ENCODE data around the gene IKZF5. TPM values are rescaled to one million over a fixed set of nuclear protein-coding genes. Genes with fewer than 3 reads are reported as not detected.

IKZF5 gene, protein sequence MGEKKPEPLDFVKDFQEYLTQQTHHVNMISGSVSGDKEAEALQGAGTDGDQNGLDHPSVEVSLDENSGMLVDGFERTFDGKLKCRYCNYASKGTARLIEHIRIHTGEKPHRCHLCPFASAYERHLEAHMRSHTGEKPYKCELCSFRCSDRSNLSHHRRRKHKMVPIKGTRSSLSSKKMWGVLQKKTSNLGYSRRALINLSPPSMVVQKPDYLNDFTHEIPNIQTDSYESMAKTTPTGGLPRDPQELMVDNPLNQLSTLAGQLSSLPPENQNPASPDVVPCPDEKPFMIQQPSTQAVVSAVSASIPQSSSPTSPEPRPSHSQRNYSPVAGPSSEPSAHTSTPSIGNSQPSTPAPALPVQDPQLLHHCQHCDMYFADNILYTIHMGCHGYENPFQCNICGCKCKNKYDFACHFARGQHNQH
- total RNA-seq, result 10 to 100 TPM in 2 of 5 donors, 1 to 10 TPM in 3; 3.5 to 18.5 (median 9.8) TPM
- polyA plus RNA-seq, result 1 to 10 TPM; 5.4 to 8.4 (median 5.5) TPM
- long read RNA-seq, donor 1, full-length matches to known transcripts, result 3 of 3 reads
- long read RNA-seq, donor 1, partial matches to known transcripts, result 0 of 3 reads
- long read RNA-seq, donor 1, other reads (novel, unspliced or antisense), result 0 of 3 reads
- long read RNA-seq, donor 2, full-length matches to known transcripts, result 7 of 13 reads
- long read RNA-seq, donor 2, partial matches to known transcripts, result 6 of 13 reads
- long read RNA-seq, donor 2, other reads (novel, unspliced or antisense), result 0 of 13 reads
- long read RNA-seq, donor 3, result 0 reads
- long read RNA-seq, donor 4, full-length matches to known transcripts, result 1 of 1 reads
- long read RNA-seq, donor 4, partial matches to known transcripts, result 0 of 1 reads
- long read RNA-seq, donor 4, other reads (novel, unspliced or antisense), result 0 of 1 reads
- long read RNA-seq, donor 5, full-length matches to known transcripts, result 3 of 3 reads
- long read RNA-seq, donor 5, partial matches to known transcripts, result 0 of 3 reads
- long read RNA-seq, donor 5, other reads (novel, unspliced or antisense), result 0 of 3 reads
- long read RNA-seq, donor 6, full-length matches to known transcripts, result 7 of 7 reads
- long read RNA-seq, donor 6, partial matches to known transcripts, result 0 of 7 reads
- long read RNA-seq, donor 6, other reads (novel, unspliced or antisense), result 0 of 7 reads
- long read RNA-seq, donor 7, full-length matches to known transcripts, result 2 of 2 reads
- long read RNA-seq, donor 7, partial matches to known transcripts, result 0 of 2 reads
- long read RNA-seq, donor 7, other reads (novel, unspliced or antisense), result 0 of 2 reads
- long read RNA-seq, donor 8, full-length matches to known transcripts, result 6 of 6 reads
- long read RNA-seq, donor 8, partial matches to known transcripts, result 0 of 6 reads
- long read RNA-seq, donor 8, other reads (novel, unspliced or antisense), result 0 of 6 reads
- long read RNA-seq, donor 9, full-length matches to known transcripts, result 1 of 1 reads
- long read RNA-seq, donor 9, partial matches to known transcripts, result 0 of 1 reads
- long read RNA-seq, donor 9, other reads (novel, unspliced or antisense), result 0 of 1 reads
- long read RNA-seq, donor 10, full-length matches to known transcripts, result 1 of 1 reads
- long read RNA-seq, donor 10, partial matches to known transcripts, result 0 of 1 reads
- long read RNA-seq, donor 10, other reads (novel, unspliced or antisense), result 0 of 1 reads

DNA sequence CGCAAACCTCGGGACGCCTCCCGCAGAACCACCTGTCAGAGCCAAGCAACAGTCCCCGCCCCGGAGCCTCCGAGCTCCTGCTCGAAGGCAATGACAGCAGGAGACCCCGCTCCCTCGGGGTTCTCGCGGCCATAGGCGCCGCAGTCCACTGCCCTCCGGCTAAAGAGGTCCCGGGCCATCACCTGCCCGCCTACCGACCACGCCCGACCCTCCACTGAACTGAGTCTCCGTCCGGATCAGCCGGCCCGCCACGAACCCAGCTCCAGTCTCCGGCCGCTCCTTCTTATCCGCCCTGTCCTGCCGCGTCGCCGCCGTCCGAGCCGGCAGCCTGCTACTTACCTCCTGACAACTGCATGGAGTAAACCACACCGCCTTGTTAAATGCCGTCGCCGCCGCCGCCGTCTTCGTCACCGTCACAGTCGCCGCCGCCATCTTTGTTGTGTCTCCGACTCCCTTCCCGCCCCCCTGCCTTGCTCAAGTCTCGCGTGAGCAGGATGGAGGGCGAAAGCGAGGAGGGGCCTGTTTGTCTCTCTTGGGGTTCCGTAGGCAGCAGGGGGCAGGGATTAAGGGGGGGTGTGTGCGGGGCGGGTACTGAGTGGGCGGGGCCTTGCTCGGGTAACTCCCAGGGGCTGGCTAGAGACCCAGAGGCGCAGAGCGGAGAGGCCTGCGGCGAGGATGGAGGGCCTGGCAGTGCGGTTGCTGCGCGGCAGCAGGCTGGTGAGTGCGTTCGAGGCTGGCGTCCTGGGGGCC, at the start of gene IKZF5, which contains the start of gene ACADSB:
IKZF5 (minus strand) TSS at position 441 of the 750 bp plus-strand sequence. CDS start 10,170 bp downstream, outside the sequence.
ACADSB (plus strand) TSS at position 652 of the 750 bp plus-strand sequence; CDS start at position 676, 24 bp downstream.
- 0 to 1% (median 1%) methylated on average over 31 to 68 of the region's 68 CpGs for WGBS, 5 donors
- Histone ChIP-seq H3K27me3 (no peaks in the 10 kb centered on the region), H3K9me3 (no peaks in the 10 kb centered on the region), H3K27ac (peak within 1 kb of the TSS; percentile 92 to 96 (median 94)), H3K4me3 (peak within 1 kb of the TSS; percentile 95 to 100 (median 97)), H3K36me3 (peaks cover 0 to 13% (median 6%) of the 10 kb centered on the region in 4 donors), H3K4me1 (peaks cover 11 to 67% (median 47%) of the 10 kb centered on the region in 4 donors)
- peak; percentile 96 to 99 for DNase-seq
- TF ChIP-seq POLR2AphosphoS5 (IDR thresholded peaks at IDR 0.05) (peak; percentile 95 to 98 (median 97)), EP300 (IDR thresholded peaks at IDR 0.05) (no peak), POLR2A (IDR thresholded peaks at IDR 0.05) (peak in 2 of 4 donors; percentile 67 to 71)
- intact Hi-C loops (cut with DNase I; ENCODE audit: low total_unique reads), result no loop called here

DNA sequence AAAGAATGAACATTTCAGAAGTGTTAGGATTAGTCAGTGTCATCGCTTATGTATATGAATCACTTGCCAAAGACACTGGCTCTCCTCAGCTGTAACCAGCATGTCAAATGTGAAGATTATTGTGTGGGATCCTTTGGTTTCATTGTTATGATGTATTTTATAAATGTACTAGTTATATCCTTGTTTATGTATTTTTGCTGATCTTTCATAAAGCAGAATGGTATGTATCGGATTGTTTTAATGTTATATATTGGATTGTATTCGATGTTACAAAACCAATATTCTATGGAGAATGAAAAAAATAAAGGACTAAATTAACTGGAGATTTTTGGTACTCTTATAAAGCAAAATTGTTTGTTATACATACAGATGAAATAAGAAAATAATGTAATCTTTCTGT, 49.4 kb upstream of the IKZF5 start:
- 89 to 96% (median 95%) methylated on average over 3 of the region's 3 CpGs for WGBS, 5 donors
- no peaks in the 10 kb centered on the region for H3K9me3 ChIP-seq
- TF ChIP-seq, protein P1, sequence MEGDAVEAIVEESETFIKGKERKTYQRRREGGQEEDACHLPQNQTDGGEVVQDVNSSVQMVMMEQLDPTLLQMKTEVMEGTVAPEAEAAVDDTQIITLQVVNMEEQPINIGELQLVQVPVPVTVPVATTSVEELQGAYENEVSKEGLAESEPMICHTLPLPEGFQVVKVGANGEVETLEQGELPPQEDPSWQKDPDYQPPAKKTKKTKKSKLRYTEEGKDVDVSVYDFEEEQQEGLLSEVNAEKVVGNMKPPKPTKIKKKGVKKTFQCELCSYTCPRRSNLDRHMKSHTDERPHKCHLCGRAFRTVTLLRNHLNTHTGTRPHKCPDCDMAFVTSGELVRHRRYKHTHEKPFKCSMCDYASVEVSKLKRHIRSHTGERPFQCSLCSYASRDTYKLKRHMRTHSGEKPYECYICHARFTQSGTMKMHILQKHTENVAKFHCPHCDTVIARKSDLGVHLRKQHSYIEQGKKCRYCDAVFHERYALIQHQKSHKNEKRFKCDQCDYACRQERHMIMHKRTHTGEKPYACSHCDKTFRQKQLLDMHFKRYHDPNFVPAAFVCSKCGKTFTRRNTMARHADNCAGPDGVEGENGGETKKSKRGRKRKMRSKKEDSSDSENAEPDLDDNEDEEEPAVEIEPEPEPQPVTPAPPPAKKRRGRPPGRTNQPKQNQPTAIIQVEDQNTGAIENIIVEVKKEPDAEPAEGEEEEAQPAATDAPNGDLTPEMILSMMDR (IDR thresholded peaks at IDR 0.05), result no peak
- TF ChIP-seq POLR2AphosphoS5 (IDR thresholded peaks at IDR 0.05) (no peak), POLR2A (IDR thresholded peaks at IDR 0.05) (no peak), EP300 (IDR thresholded peaks at IDR 0.05) (no peak)
- H3K4me3 ChIP-seq, result no peak overlapping the region
- no peak overlapping the region for H3K27ac ChIP-seq
- H3K36me3 ChIP-seq, result peaks cover 4 to 35% (median 28%) of the 10 kb centered on the region in 4 donors
- intact Hi-C loops (cut with DNase I; ENCODE audit: low total_unique reads), result no loop called here
- no peaks in the 10 kb centered on the region for H3K4me1 ChIP-seq
- H3K27me3 ChIP-seq, result no peaks in the 10 kb centered on the region
- no peak for DNase-seq

DNA sequence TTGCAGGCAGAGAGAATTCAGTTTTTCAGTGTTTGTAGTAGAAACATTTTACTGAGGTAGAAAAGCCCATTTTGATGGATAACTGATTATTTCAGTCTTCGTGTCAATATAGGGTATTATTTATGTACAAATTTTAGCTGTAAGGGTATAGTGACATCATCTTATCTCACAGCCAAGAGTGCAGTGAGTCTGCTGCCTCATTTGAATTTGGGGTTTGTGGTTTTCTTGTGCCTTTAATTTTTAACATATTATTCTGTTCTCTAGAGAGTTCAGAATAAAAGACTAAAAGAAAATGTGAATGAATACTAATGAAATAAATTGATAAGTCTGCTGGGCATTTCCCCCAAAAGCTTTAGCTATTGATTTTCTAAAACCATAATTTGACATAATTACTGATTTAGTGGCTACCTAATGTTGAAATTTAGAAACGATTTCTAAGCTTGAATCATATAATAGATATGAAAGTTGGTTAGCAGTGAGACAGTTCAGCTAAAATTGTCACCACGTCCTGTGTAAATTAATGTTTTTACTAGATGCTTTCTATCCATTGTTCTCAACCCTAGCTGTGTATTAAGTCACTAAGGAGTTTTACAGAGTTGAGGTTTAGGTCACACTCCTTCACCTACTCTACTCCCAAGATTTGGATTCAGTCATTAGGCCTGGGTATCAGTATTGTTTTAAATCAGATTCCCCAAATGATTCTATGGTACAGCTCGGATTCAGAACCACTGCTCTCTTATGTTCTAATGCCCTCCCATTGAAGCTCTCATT, 37.6 kb upstream of the IKZF5 start:
- H3K27ac ChIP-seq, result no peak overlapping the region
- no peak for TF ChIP-seq POLR2A (IDR thresholded peaks at IDR 0.05)
- no peak for TF ChIP-seq POLR2AphosphoS5 (IDR thresholded peaks at IDR 0.05)
- TF ChIP-seq EP300 (IDR thresholded peaks at IDR 0.05), result no peak
- TF ChIP-seq, protein P1 (IDR thresholded peaks at IDR 0.05), result no peak
- DNase-seq, result no peak
- no peaks in the 10 kb centered on the region for H3K9me3 ChIP-seq
- H3K4me1 ChIP-seq, result no peaks in the 10 kb centered on the region
- intact Hi-C loops (cut with DNase I; ENCODE audit: low total_unique reads), result loop anchor here (10.0 kb wide), 1 partner anchor 519 kb away; no protein-coding TSS in a partner anchor
- H3K36me3 ChIP-seq, result peaks cover 21 to 71% (median 59%) of the 10 kb centered on the region in 4 donors
- H3K27me3 ChIP-seq, result no peaks in the 10 kb centered on the region
- no peak overlapping the region for H3K4me3 ChIP-seq
- WGBS, 5 donors, result 86 to 89% (median 87%) methylated on average over 4 of the region's 4 CpGs
